Astrocyte of the spinal cord (primary cell): ENCODE measurements around the gene C8A.

Experiments
- DNase-seq: peaks from one replicate; pipeline ENCODE4 v3.0.0; 2011; ENCODE audit warnings: low read depth, low spot score
- H3K4me3 ChIP-seq: 2 replicates; pipeline ENCODE4 v1.5.1; 2011; ENCODE audit warnings: low read depth, mild to moderate bottlenecking, low read length, moderate library complexity
- in situ Hi-C: cut with HindIII; loops from 2 replicates; pipeline ENCODE4 v1.10.0; 2017; ENCODE audit warnings: low sequenced_read_pairs
- TF ChIP-seq, protein P1 (sequence below): IDR thresholded peaks from 2 replicates; pipeline ENCODE4 v1.5.1; 2012; ENCODE audit warnings: low read depth, mild to moderate bottlenecking, low read length, inconsistent platforms

The C8A gene

GRCh38 chr1:56849750-56850149, 4.8 kb upstream of the C8A start:
- DNase-seq, result no peak
- TF ChIP-seq, protein P1, sequence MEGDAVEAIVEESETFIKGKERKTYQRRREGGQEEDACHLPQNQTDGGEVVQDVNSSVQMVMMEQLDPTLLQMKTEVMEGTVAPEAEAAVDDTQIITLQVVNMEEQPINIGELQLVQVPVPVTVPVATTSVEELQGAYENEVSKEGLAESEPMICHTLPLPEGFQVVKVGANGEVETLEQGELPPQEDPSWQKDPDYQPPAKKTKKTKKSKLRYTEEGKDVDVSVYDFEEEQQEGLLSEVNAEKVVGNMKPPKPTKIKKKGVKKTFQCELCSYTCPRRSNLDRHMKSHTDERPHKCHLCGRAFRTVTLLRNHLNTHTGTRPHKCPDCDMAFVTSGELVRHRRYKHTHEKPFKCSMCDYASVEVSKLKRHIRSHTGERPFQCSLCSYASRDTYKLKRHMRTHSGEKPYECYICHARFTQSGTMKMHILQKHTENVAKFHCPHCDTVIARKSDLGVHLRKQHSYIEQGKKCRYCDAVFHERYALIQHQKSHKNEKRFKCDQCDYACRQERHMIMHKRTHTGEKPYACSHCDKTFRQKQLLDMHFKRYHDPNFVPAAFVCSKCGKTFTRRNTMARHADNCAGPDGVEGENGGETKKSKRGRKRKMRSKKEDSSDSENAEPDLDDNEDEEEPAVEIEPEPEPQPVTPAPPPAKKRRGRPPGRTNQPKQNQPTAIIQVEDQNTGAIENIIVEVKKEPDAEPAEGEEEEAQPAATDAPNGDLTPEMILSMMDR, result no peak
- in situ Hi-C loops, result no loop called here
- no peak overlapping the region for H3K4me3 ChIP-seq

DNA sequence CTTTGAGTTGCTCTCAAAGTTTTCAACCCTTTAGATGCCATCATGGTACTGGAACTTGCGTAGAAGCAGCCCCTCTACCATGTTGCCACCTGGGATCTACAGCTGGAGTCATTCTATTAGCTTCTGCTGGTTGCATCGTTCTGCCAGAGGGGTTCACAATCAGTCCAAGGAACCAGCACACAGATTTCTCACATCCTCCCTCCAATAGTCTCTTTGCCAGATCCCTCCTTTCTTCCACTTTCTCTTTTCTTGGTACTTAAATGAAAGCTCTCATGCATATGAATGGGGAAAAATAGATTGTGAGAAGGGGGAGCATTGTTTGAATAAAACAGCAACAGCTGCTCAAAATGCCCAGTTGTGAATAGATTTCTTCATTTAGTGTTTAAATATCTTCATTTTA, 4.2 kb upstream of the C8A start:
- TF ChIP-seq, protein P1, result no peak
- DNase-seq, result no peak
- no peak overlapping the region for H3K4me3 ChIP-seq
- in situ Hi-C loops, result no loop called here

DNA sequence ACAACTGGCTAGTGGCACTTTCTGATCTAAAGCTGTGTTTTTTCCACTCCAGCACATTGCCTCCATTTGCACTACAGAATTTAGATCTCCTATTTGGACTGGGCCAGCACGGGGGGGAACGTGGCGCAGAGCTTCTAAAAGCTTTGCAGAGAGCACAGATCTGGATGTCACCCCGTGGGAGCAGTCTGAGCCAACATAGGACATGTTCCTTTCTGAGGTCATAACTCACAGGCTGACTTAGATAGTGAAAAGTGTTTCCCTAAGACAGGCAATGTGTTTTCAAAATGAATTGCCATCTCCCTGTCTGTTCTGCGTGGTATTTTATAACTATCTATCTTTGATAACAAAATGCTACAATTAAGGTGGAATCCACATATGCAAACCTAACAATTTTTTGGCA, 3.7 kb upstream of the C8A start:
- no peak for DNase-seq
- H3K4me3 ChIP-seq, result no peak overlapping the region
- TF ChIP-seq, protein P1, result no peak
- in situ Hi-C loops, result no loop called here

GRCh38 chr1:56852476-56852875, 2.1 kb upstream of the C8A start:
- in situ Hi-C loops, result no loop called here
- H3K4me3 ChIP-seq, result no peak overlapping the region
- no peak for DNase-seq

GRCh38 chr1:56855190-56855589, 593 bp downstream of the C8A start:
- no peak overlapping the region for H3K4me3 ChIP-seq
- TF ChIP-seq, protein P1, result no peak
- no peak for DNase-seq
- in situ Hi-C loops, result no loop called here

More at GRCh38 chr1:56852476-56852875, 2.1 kb upstream of the C8A start:
- TF ChIP-seq, protein P1, result no peak

GRCh38 chr1:56856186-56856585, 1.6 kb downstream of the C8A start:
- in situ Hi-C loops, result no loop called here
- no peak overlapping the region for H3K4me3 ChIP-seq
- TF ChIP-seq, protein P1, result no peak
- DNase-seq, result no peak

- TF ChIP-seq, protein P1, result no peak
- in situ Hi-C loops, result no loop called here
- no peak for DNase-seq
- H3K4me3 ChIP-seq, result no peak overlapping the region
Measured at GRCh38 chr1:56859287-56859686, 4.7 kb downstream of the C8A start.
